AG09319 (cell line): ENCODE results near the gene AKAP13.
"Not testable (repeated sequence)": the region's sequence is repeated elsewhere in the genome, so short reads cannot be mapped to it uniquely, and the experiment has no call there.

ENCODE experiments used
- DNase-seq: peaks from one replicate; pipeline ENCODE4 v3.0.0-alpha.2; 2010; ENCODE audit warnings: low read depth; ENCODE audit errors: extremely low read depth
- CTCF ChIP-seq: IDR thresholded peaks from 2 replicates; pipeline ENCODE4 v1.5.1; 2011; ENCODE audit warnings: low read depth, mild to moderate bottlenecking, inconsistent platforms, low read length, moderate library complexity

The AKAP13 gene

GRCh38 chr15:85335193-85335942 is 45.0 kb upstream of the AKAP13 start:
- TF ChIP-seq CTCF = no peak
- DNase-seq = no peak

- DNase-seq = no peak
- TF ChIP-seq CTCF = no peak
Observed at GRCh38 chr15:85336880-85337279, 43.5 kb upstream of the AKAP13 start.

GRCh38 chr15:85337425-85338074 is 42.9 kb upstream of the AKAP13 start:
- DNase-seq = no peak
- no peak for TF ChIP-seq CTCF

GRCh38 chr15:85340321-85340665 is 40.1 kb upstream of the AKAP13 start:
- TF ChIP-seq CTCF = no peak
- DNase-seq = no peak

- no peak for TF ChIP-seq CTCF
- DNase-seq = no peak
Observed at GRCh38 chr15:85340852-85341251, 39.6 kb upstream of the AKAP13 start.

GRCh38 chr15:85342163-85342562 is 38.2 kb upstream of the AKAP13 start:
- DNase-seq = not testable (repeated sequence)

- DNase-seq = not testable (repeated sequence)
Observed at GRCh38 chr15:85343443-85343842, 37.0 kb upstream of the AKAP13 start.

GRCh38 chr15:85344241-85344640 is 36.2 kb upstream of the AKAP13 start:
- not testable (repeated sequence) for DNase-seq

GRCh38 chr15:85344653-85345114 is 35.7 kb upstream of the AKAP13 start:
- DNase-seq = not testable (repeated sequence)

- not testable (repeated sequence) for DNase-seq
Observed at GRCh38 chr15:85345196-85345918, 35.0 kb upstream of the AKAP13 start.

- not testable (repeated sequence) for DNase-seq
Observed at GRCh38 chr15:85346462-85347084, 33.8 kb upstream of the AKAP13 start.

- DNase-seq = not testable (repeated sequence)
Observed at GRCh38 chr15:85347264-85348047, 32.9 kb upstream of the AKAP13 start.
